GM19438 (cell line): Measurements from ENCODE around the gene TCAP.

ENCODE experiments used
- ATAC-seq: cut with Tn5 transposase; IDR thresholded peaks from one replicate; pipeline ENCODE4 v1.9.1; 2021; ENCODE audit warnings: low read depth; ENCODE audit not compliant: unreplicated experiment

TCAP gene

GRCh38 chr17:39628655-39629493 is 36.3 kb upstream of the TCAP start:
- ATAC-seq, result no peak

GRCh38 chr17:39629494-39629880 is 35.7 kb upstream of the TCAP start:
- no peak for ATAC-seq

- ATAC-seq, result no peak
These were observed 35.3 kb upstream of the TCAP start for GRCh38 chr17:39629898-39630297.

GRCh38 chr17:39631403-39631802 is 33.7 kb upstream of the TCAP start:
- ATAC-seq, result no peak

GRCh38 chr17:39632153-39632941 is 32.8 kb upstream of the TCAP start:
- no peak for ATAC-seq

GRCh38 chr17:39633570-39634183 is 31.5 kb upstream of the TCAP start:
- ATAC-seq, result no peak

GRCh38 chr17:39634384-39634871 is 30.7 kb upstream of the TCAP start:
- no peak for ATAC-seq

- no peak for ATAC-seq
These were observed 29.5 kb upstream of the TCAP start for GRCh38 chr17:39635614-39636176.

- peak; percentile 22 for ATAC-seq
These were observed 28.6 kb upstream of the TCAP start for GRCh38 chr17:39636587-39636926.

- ATAC-seq, result peak; percentile 79
These were observed 28.0 kb upstream of the TCAP start, which contains the start of gene STARD3 for GRCh38 chr17:39636927-39637736. Gene STARD3 (plus strand): TSS chr17:39637144. CDS start chr17:39653532, 16,388 bp downstream.

- no peak for ATAC-seq
These were observed 26.8 kb upstream of the TCAP start for GRCh38 chr17:39638317-39638716.

- ATAC-seq, result no peak
These were observed 26.1 kb upstream of the TCAP start for GRCh38 chr17:39639043-39639442.

GRCh38 chr17:39639566-39640458 is 25.3 kb upstream of the TCAP start:
- ATAC-seq, result no peak

- ATAC-seq, result no peak
These were observed 24.5 kb upstream of the TCAP start for GRCh38 chr17:39640591-39641031.

GRCh38 chr17:39641097-39641496 is 24.1 kb upstream of the TCAP start:
- no peak for ATAC-seq

- no peak for ATAC-seq
These were observed 23.3 kb upstream of the TCAP start for GRCh38 chr17:39641883-39642282.

- ATAC-seq, result no peak
These were observed 22.7 kb upstream of the TCAP start for GRCh38 chr17:39642291-39643074.

GRCh38 chr17:39643271-39643670 is 21.9 kb upstream of the TCAP start:
- no peak for ATAC-seq
